ENCODE results near the gene AGAP1. TPM values are rescaled to one million over a fixed set of nuclear protein-coding genes. Genes with fewer than 3 reads are reported as not detected.

Gene AGAP1
- total RNA-seq, 1 donor from 2014 or later, result 39.0 TPM

DNA sequence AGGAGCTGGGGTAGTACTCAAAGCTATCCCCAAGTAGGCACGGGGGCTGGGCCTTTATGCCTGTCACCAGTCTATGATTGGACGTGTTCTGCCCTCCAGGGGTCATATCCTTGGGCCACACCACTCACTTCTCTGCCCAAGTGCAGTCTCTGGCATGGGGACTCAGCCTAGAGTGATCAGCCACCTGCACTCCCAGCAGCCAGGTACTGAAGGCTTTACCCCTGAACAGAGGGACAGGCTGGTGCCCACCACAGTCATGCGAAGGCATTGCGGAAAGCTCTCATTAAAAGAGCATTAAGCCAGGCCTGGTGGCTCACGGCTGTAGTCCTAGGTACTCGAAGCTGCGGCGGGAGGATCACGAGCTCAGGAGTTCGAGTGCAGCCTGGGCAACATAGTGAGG is 199.4 kb downstream of the AGAP1 start:
- H3K36me3 Mint-ChIP-seq (ENCODE audit: low read depth), result no peaks in the 10 kb centered on the region
- H3K4me3 Mint-ChIP-seq (ENCODE audit: unreplicated experiment), result no peak overlapping the region
- no peaks in the 10 kb centered on the region for H3K9me3 Mint-ChIP-seq (ENCODE audit: low read depth)
- H3K27ac Mint-ChIP-seq (ENCODE audit: unreplicated experiment), result no peak overlapping the region
- TF ChIP-seq, protein P1, sequence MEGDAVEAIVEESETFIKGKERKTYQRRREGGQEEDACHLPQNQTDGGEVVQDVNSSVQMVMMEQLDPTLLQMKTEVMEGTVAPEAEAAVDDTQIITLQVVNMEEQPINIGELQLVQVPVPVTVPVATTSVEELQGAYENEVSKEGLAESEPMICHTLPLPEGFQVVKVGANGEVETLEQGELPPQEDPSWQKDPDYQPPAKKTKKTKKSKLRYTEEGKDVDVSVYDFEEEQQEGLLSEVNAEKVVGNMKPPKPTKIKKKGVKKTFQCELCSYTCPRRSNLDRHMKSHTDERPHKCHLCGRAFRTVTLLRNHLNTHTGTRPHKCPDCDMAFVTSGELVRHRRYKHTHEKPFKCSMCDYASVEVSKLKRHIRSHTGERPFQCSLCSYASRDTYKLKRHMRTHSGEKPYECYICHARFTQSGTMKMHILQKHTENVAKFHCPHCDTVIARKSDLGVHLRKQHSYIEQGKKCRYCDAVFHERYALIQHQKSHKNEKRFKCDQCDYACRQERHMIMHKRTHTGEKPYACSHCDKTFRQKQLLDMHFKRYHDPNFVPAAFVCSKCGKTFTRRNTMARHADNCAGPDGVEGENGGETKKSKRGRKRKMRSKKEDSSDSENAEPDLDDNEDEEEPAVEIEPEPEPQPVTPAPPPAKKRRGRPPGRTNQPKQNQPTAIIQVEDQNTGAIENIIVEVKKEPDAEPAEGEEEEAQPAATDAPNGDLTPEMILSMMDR (IDR thresholded peaks at IDR 0.05), result no peak
- peaks cover 12% of the 10 kb centered on the region for H3K4me1 Mint-ChIP-seq (ENCODE audit: low read depth)
- DNase-seq (ENCODE audit: low spot score), result no peak
- no peaks in the 10 kb centered on the region for H3K27me3 Mint-ChIP-seq (ENCODE audit: low read depth)

DNA sequence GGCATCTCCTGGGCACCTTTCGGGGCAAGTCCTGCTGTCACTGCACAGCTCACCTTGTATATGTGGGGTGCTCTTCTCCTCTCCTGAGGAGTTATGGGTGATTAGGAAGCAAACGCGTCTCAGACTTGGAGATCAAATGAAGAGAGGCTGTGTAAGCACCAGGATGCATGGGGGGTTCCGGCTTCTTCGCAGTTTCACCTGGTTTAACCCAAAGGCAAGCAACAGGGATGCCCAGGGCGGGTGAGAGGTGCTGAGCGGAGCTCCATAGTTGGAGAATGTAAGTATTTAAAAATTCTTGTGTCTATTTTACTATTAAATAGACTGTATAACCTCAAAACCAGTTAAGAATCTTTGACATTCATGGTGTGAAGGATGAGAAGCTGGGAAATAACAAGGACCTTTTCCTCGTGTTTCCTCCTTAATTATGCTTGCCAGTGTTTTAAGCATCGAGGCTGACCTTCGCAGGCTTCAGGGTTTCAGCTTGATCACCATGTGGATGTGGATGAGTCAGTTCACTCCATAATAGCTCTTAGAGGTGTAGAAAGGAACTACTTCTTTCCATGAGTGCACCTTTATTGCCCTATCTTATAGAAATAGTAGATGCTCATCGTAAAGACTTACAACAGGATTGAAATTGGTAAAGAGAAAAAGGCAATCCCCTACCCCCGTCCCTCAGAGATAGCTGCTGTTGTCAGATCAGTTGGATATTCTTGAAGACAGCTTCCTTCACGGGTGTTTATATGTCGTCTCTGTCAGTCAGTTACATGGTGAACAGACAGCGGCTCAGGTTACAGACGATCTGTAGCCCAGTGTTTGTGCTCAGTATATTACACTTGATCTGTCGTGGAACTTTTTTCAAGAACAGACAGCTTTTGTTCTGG is 201.1 kb downstream of the AGAP1 start:
- H3K4me1 Mint-ChIP-seq (ENCODE audit: low read depth), result peaks cover 12% of the 10 kb centered on the region
- DNase-seq (ENCODE audit: low spot score), result no peak
- no peaks in the 10 kb centered on the region for H3K36me3 Mint-ChIP-seq (ENCODE audit: low read depth)
- no peak overlapping the region for H3K4me3 Mint-ChIP-seq (ENCODE audit: unreplicated experiment)
- H3K27me3 Mint-ChIP-seq (ENCODE audit: low read depth), result no peaks in the 10 kb centered on the region
- TF ChIP-seq, protein P1 (IDR thresholded peaks at IDR 0.05), result no peak
- peak overlapping the region; percentile 73 for H3K27ac Mint-ChIP-seq (ENCODE audit: unreplicated experiment)
- no peaks in the 10 kb centered on the region for H3K9me3 Mint-ChIP-seq (ENCODE audit: low read depth)

DNA sequence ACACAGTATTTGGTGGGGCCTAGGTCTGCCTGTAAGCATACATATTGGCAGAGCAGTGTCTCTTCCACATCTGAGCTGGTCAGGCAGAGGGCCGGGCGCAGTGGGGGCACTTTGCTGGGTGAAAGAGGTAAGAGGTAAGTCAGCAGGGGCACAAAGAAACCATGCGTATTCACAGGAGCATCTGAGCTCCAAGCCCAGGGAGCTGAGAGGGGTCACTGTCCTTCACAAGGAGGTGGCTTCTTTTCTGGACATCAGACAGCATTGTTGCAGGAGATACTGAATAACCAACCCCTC is 201.7 kb downstream of the AGAP1 start:
- no peaks in the 10 kb centered on the region for H3K9me3 Mint-ChIP-seq (ENCODE audit: low read depth)
- peaks cover 12% of the 10 kb centered on the region for H3K4me1 Mint-ChIP-seq (ENCODE audit: low read depth)
- no peaks in the 10 kb centered on the region for H3K27me3 Mint-ChIP-seq (ENCODE audit: low read depth)
- H3K36me3 Mint-ChIP-seq (ENCODE audit: low read depth), result no peaks in the 10 kb centered on the region
- peak overlapping the region; percentile 73 for H3K27ac Mint-ChIP-seq (ENCODE audit: unreplicated experiment)
- TF ChIP-seq, protein P1 (IDR thresholded peaks at IDR 0.05), result no peak
- no peak for DNase-seq (ENCODE audit: low spot score)
- H3K4me3 Mint-ChIP-seq (ENCODE audit: unreplicated experiment), result no peak overlapping the region

DNA sequence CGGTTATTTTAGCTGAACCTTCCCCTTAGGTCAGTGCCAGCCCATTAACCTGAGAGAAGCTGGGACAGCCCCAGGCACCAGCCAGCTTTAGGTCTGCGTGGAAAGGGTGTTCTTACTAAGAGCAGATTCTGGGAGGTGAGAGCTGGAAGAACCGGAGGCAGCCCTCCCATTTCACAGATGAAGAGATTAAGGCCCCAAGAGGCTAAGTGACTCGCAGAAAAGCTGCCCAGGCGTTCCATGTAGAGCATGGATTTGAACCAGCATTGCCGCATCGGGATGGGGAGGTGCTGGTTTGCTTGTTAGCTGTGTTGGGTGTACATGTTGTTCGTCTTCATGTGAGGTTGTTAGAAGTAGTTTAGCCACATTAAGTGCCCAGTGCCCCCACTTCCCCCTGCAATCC is 203.2 kb downstream of the AGAP1 start:
- TF ChIP-seq, protein P1 (IDR thresholded peaks at IDR 0.05), result no peak
- Mint-ChIP-seq H3K27ac (ENCODE audit: unreplicated experiment) (no peak overlapping the region), H3K4me1 (ENCODE audit: low read depth) (peaks cover 15% of the 10 kb centered on the region), H3K4me3 (ENCODE audit: unreplicated experiment) (no peak overlapping the region), H3K27me3 (ENCODE audit: low read depth) (no peaks in the 10 kb centered on the region), H3K36me3 (ENCODE audit: low read depth) (no peaks in the 10 kb centered on the region), H3K9me3 (ENCODE audit: low read depth) (no peaks in the 10 kb centered on the region)
- no peak for DNase-seq (ENCODE audit: low spot score)

DNA sequence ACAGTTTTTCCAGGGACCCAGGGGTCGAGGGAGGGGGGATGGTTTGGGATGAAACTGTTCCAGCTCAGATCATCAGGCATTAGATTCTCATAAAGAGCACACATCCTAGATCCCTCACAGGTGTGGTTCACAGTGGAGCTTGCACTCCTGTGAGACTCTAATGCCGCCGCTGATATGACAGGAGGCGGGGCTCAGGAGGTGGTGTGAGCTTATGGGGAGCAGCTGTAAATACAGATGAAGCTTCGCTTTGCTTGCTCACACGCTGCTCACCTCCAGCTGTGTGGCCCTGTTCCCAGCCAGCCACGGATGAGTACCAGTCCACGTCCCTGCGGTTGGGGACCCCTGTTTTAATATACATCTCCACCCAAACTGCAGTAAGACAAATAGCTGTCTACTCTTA is 204.2 kb downstream of the AGAP1 start:
- Mint-ChIP-seq H3K4me1 (ENCODE audit: low read depth) (peaks cover 23% of the 10 kb centered on the region), H3K4me3 (ENCODE audit: unreplicated experiment) (no peak overlapping the region), H3K27me3 (ENCODE audit: low read depth) (no peaks in the 10 kb centered on the region), H3K36me3 (ENCODE audit: low read depth) (no peaks in the 10 kb centered on the region), H3K9me3 (ENCODE audit: low read depth) (no peaks in the 10 kb centered on the region), H3K27ac (ENCODE audit: unreplicated experiment) (no peak overlapping the region)
- no peak for DNase-seq (ENCODE audit: low spot score)
- TF ChIP-seq, protein P1 (IDR thresholded peaks at IDR 0.05), result no peak
